ENCODE data around the gene CD9.

DNA sequence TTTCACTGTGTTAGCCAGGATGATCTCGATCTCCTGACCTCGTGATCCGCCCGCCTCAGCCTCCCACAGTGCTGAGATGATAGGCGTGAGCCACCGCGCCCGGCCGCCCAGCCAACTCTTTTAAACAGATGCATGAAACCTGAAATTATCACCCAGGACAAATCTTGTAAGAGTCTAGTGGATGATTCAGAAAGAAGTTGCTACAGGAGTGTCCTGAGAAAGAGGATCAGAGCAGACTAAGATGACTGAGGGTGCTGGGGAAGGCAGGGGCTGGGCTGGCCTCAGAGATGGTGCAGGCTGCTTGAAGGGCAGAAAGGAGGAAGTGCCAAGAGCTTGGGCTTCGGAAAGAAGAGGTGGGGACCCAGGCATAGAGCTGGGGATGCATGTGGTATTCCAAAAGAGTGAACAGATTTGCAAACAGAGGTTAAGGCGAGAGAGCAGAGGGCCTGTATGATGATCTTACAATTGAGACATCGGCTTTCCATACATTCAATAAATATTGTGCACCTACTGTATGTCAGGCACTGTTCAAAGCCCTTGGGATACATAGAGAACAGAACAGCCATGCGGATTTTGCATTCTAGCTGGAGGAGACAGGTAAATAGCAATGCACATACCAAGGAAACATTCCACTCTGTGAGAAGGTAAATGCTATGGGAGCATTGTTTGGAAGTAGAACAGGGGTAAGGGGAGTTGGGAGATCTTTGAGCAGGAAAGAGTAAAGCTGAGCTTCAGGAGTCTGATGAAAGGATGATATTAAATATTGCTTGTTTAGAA lies 7.4 kb upstream of the CD9 start:
- no peak for TF ChIP-seq CTCF (IDR thresholded peaks at IDR 0.05; ENCODE audit: low read length)
- TF ChIP-seq EZH2 (IDR thresholded peaks at IDR 0.05; ENCODE audit: borderline replicate concordance, low read length): no peak

Data from OCI-LY1 (cell line).